Loucy (cell line): ENCODE measurements around the gene CD3G.

Experiments
- H2AFZ ChIP-seq: fragments of 200-600 bp; sonication (generic); 2 replicates; pipeline ENCODE4 v1.6.0; 2016; ENCODE audit warnings: antibody characterized with exemption, mild to moderate bottlenecking, low read length, moderate library complexity
- H3F3A ChIP-seq: fragments of 200-600 bp; 2 replicates; pipeline ENCODE4 v1.6.0; 2016; ENCODE audit warnings: antibody characterized with exemption, low read depth, mild to moderate bottlenecking
- H3K27me3 ChIP-seq: fragments of 200-600 bp; sonication (generic); 2 replicates; pipeline ENCODE4 v1.6.1; 2014; ENCODE audit warnings: low read length, mild to moderate bottlenecking; ENCODE audit not compliant: insufficient read depth, poor library complexity, severe bottlenecking
- H3K36me3 ChIP-seq: fragments of 200-600 bp; sonication (generic); 2 replicates; pipeline ENCODE4 v1.6.1; 2016; ENCODE audit warnings: low read length; ENCODE audit not compliant: insufficient read depth
- H3K4me1 ChIP-seq: fragments of 200-600 bp; sonication (generic); 2 replicates; pipeline ENCODE4 v1.5.1; 2014; ENCODE audit warnings: low read length, mild to moderate bottlenecking; ENCODE audit not compliant: insufficient read depth, poor library complexity, severe bottlenecking
- H3K4me2 ChIP-seq: fragments of 200-600 bp; sonication (generic); 2 replicates; pipeline ENCODE4 v1.6.0; 2014; ENCODE audit warnings: antibody characterized with exemption, low read length, low read depth, mild to moderate bottlenecking; ENCODE audit not compliant: poor library complexity, severe bottlenecking
- H3K4me3 ChIP-seq: fragments of 200-600 bp; sonication (generic); 2 replicates; pipeline ENCODE4 v1.5.1; 2014; ENCODE audit warnings: low read length, mild to moderate bottlenecking, mixed read lengths; ENCODE audit not compliant: poor library complexity, severe bottlenecking
- H3K79me2 ChIP-seq: fragments of 200-600 bp; sonication (generic); 2 replicates; pipeline ENCODE4 v1.6.1; 2014; ENCODE audit warnings: low read length; ENCODE audit not compliant: insufficient read depth
- H3K9ac ChIP-seq: fragments of 200-600 bp; sonication (generic); 2 replicates; pipeline ENCODE4 v1.6.0; 2014; ENCODE audit warnings: mild to moderate bottlenecking, low read depth, low read length, moderate library complexity; ENCODE audit not compliant: poor library complexity, severe bottlenecking
- H3K9me2 ChIP-seq: fragments of 200-600 bp; sonication (generic); replicated peaks from 2 replicates; pipeline ENCODE4 v1.6.1; 2016; ENCODE audit warnings: low read depth, low read length, mixed read lengths
- H3K9me3 ChIP-seq: fragments of 200-600 bp; sonication (generic); 2 replicates; pipeline ENCODE4 v1.6.1; 2014; ENCODE audit warnings: mild to moderate bottlenecking, antibody characterized with exemption, low read length, low read depth; ENCODE audit not compliant: insufficient read depth
- H4K20me1 ChIP-seq: fragments of 200-600 bp; sonication (generic); 2 replicates; pipeline ENCODE4 v1.6.0; 2014; ENCODE audit warnings: antibody characterized with exemption, low read length, mild to moderate bottlenecking; ENCODE audit not compliant: insufficient read depth, poor library complexity, severe bottlenecking
- CTCF ChIP-seq: fragments of 200-600 bp; sonication (generic); conservative IDR thresholded peaks from 2 replicates; pipeline ENCODE4 v1.5.1; 2014; ENCODE audit warnings: mild to moderate bottlenecking, antibody characterized with exemption, low read length
- EZH2phosphoT487 ChIP-seq: fragments of 200-600 bp; IDR thresholded peaks from 2 replicates; pipeline ENCODE4 v1.6.1; 2018; ENCODE audit warnings: antibody characterized with exemption, mild to moderate bottlenecking, moderate library complexity, borderline replicate concordance

Gene CD3G

GRCh38 chr11:118328745-118329144, 15.4 kb upstream of the CD3G start:
- no peak for TF ChIP-seq CTCF
- no peak for TF ChIP-seq EZH2phosphoT487
- H3K9me3 ChIP-seq, result no peaks in the 10 kb centered on the region
- 0 out of 2 replicates have a peak, but pooled peaks cover 5% of the 10 kb centered on the region for H3K79me2 ChIP-seq
- no peak overlapping the region for H2AFZ ChIP-seq
- no peaks in the 10 kb centered on the region for H3K4me1 ChIP-seq
- H3F3A ChIP-seq, result no peaks in the 10 kb centered on the region
- H3K27me3 ChIP-seq, result no peaks in the 10 kb centered on the region
- H4K20me1 ChIP-seq, result no peaks in the 10 kb centered on the region
- H3K9me2 ChIP-seq, result no peaks in the 10 kb centered on the region
- H3K9ac ChIP-seq, result no peak overlapping the region
- no peak overlapping the region for H3K4me2 ChIP-seq
- no peaks in the 10 kb centered on the region for H3K36me3 ChIP-seq
- no peak overlapping the region for H3K4me3 ChIP-seq

GRCh38 chr11:118334745-118335144, 9.4 kb upstream of the CD3G start:
- no peaks in the 10 kb centered on the region for H3K9me2 ChIP-seq
- H3K9ac ChIP-seq, result no peak overlapping the region
- H3K4me2 ChIP-seq, result no peak overlapping the region
- H2AFZ ChIP-seq, result no peak overlapping the region
- peaks cover 30% of the 10 kb centered on the region for H3K79me2 ChIP-seq
- H3K36me3 ChIP-seq, result peaks cover 10% of the 10 kb centered on the region
- H3K4me3 ChIP-seq, result no peak overlapping the region
- peaks cover 7% of the 10 kb centered on the region; the same call in 1 of the 2 replicates for H3F3A ChIP-seq
- TF ChIP-seq EZH2phosphoT487 (no peak), CTCF (no peak)
- H3K9me3 ChIP-seq, result no peaks in the 10 kb centered on the region
- peaks cover 22% of the 10 kb centered on the region for H3K4me1 ChIP-seq
- no peaks in the 10 kb centered on the region for H3K27me3 ChIP-seq
- peaks cover 7% of the 10 kb centered on the region for H4K20me1 ChIP-seq

GRCh38 chr11:118338637-118339061, 5.5 kb upstream of the CD3G start:
- Histone ChIP-seq H3K36me3 (peaks cover 11% of the 10 kb centered on the region), H3K4me2 (peak overlapping the region; percentile 91), H3K4me3 (peak overlapping the region; percentile 88), H2AFZ (no peak overlapping the region), H3K27me3 (no peaks in the 10 kb centered on the region), H3F3A (peaks cover 12% of the 10 kb centered on the region; the same call in 1 of the 2 replicates), H4K20me1 (peaks cover 7% of the 10 kb centered on the region), H3K79me2 (peaks cover 66% of the 10 kb centered on the region), H3K9me3 (no peaks in the 10 kb centered on the region), H3K4me1 (peaks cover 47% of the 10 kb centered on the region), H3K9ac (peak overlapping the region; percentile 96), H3K9me2 (no peaks in the 10 kb centered on the region)
- no peak for TF ChIP-seq CTCF
- no peak for TF ChIP-seq EZH2phosphoT487
